ENCODE measurements around the gene CAP2.

CAP2 gene

DNA sequence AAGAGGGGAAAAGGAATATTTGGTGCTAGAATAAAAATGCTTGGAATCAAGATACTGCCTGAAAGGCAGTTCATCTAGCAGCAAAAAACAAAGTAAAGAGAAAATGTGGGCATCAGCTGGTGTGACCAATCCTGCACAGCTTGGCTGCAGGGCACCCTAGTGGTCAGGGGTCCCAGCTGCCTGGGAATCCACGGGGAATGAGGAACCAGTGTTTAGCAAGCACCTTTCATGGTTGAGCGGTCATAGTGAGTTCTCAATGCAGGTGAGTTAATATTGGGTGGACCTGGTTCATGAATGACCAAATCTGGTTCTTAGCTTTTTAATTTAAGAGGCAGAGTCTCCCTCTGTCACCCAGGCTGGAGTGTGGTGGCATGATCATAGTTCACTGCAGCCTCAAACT, 53.3 kb downstream of the CAP2 start:
- no peak for DNase-seq

- no peak for DNase-seq
Observed at GRCh38 chr6:17448165-17448564, 54.8 kb downstream of the CAP2 start.

DNA sequence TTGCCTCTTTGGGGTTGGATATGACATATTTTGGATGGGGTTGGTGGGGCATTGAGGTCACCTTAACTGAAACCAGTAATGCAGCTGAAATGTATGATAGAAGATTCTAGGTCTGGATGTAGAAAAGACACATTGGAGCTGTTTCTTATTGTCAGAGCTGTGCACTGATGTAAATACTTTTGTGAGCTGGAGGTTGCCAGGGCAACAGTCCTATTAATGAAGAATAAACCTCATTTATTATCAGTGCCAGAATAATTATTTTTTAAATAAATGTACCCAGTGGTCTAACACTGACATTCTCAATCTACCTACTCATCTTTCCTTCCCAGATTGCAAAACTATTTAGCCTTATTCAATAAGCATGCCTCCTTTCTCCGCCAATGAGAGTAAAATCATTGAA, 57.0 kb downstream of the CAP2 start:
- no peak for DNase-seq

DNA sequence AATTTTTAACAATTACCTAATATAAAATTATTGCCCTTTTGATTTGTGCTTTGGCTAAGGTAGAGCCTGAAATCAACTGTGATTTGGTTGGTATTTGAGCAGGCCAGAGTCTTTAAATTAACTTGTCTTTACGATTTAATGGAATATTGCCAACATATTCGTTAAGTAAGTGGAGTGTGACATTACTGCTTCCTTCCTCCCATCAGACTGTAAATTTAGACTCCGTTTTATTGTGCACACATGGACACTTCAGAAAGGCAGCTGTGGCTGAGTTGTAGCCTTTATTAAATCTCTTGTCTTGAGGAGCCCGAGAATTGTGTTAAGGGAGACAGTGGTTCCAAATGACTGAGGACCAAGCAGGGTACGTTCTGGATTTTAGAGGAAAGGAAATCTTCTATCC, 57.4 kb downstream of the CAP2 start:
- no peak for DNase-seq

DNA sequence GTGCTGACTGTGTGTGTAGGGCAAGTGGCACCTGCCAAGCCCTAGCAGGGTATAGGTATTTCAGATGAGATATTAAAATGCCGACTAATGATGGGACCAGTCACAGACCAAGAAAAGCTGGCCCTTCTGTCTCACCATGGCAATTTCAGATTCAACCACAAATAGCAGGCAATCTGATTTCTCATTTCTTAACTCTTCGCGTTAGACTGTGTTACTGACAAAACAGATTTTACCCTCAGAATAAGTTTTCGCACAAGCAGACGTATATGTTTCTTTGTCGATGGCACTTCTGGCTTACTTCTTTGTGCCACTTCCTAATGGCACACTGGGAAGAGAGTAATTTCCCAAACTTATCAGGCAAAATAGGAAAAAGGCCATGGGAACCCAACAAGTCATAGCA, 58.7 kb downstream of the CAP2 start:
- no peak for DNase-seq

DNA sequence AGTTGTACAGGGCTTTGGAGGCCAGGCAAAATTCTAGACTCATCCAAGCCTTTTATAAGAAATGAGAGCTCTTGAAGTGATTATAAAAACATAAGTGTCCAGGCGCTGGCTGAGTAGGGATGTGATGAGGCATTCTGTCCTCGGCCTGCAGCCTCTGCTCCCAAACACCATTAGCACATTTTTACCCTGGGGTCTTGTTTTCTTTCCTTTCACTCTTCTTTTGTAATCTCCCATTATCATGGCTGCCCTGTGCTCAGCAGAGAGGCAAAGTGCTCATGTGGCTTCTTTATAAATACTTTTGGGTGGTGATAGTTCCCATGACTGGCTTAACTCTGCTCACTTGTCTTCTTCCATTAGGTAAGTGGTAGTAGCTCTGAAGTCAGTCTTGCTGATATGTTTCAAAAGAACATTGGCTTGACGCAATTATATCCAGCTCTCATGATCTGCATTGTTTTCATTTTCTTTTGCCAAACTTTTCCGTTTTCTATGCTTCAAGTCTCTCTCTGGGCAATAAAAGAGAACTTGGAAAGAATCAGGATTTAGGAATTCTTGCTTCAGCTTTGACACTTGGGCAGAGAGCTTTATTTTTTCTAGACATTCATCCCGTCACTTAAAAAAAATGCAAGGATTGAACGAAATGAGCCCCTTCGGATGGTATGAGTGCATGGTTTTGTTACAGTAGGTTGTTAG, 61.1 kb downstream of the CAP2 start:
- no peak for DNase-seq

- DNase-seq, result no peak
Observed at GRCh38 chr6:17455919-17456318, 62.5 kb downstream of the CAP2 start.

DNA sequence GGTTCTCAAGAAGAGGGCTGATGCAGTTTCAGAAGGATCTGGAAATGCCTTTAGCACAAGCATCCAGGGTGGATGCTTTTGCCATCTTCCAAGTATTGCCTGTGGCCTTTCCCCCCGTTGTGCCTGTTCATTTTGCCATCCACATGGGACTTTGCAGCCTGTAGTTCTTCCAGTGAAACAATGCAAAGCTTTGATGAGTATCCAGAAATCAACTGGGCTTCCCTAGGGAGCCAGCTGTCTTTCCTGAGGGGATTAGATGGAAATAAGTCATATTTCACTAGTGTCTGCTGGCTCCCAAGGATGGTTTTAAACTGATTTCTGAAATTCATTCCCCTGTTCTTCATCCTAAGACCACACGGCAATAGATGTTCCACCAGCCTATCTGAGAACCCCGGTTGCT, 63.3 kb downstream of the CAP2 start:
- no peak for DNase-seq

- DNase-seq, result no peak
Observed at GRCh38 chr6:17457405-17457804, 64.0 kb downstream of the CAP2 start.

DNA sequence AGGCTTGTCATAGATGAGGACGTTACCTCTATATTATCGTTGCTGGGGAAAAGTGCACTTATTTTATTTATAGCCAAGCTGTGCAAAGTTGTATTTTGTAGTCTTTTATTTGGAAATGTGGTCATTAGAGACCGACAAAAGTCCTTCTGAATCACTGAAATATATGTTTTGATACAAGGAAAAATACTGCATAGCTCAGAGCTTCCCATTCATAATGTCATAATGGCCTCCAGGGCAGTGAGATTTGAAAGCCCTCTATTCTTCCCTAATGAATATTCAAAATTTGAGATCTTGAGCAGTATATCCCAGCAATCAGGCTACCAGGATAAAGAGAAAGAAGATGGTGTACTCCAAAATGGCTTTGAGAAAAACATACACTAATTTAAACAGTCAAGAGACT, 64.6 kb downstream of the CAP2 start:
- no peak for DNase-seq

DNA sequence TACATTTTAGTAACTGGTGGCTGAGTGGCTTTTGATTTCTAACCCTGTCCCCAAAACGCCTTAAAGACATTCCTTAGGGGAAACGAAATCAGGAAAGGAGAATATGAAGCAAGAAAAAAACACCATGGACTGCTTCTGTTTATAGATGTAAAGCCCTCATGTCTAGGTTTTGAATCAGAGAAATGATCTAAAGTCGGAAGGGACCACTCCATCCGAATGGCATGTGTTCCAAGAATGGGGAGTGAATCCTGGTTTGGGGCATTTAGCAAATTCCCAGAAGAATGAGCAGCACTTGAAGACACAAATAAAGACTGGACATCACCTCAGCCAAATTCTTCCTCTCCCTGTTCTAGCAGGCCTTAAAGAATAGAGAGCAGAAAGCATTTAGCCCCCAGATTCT, 65.6 kb downstream of the CAP2 start:
- DNase-seq, result no peak

DNA sequence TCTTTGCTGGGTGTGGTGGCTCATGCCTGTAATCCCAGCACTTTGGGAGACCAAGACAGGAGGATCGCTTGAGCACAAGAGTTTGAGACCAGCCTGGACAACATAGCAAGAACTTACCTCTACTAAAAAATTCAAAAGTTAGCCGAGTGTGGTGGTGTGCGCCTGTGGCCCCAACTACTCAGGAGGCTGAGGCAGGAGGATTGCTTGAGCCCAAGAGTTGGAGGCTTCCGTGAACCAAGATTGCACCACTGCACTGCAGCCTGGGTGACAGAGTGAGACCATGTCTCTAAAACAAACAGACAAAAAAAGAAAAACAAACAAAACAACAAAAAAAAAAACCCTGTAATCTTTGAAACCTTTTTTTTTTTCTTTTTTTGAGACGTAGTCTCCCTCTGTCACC, 67.5 kb downstream of the CAP2 start:
- DNase-seq, result no peak

- no peak for DNase-seq
Observed at GRCh38 chr6:17466147-17466546, 72.8 kb downstream of the CAP2 start.

- DNase-seq, result no peak
Observed at GRCh38 chr6:17466707-17467106, 73.3 kb downstream of the CAP2 start.

- no peak for DNase-seq
Observed at GRCh38 chr6:17469006-17469832, 75.8 kb downstream of the CAP2 start.

DNA sequence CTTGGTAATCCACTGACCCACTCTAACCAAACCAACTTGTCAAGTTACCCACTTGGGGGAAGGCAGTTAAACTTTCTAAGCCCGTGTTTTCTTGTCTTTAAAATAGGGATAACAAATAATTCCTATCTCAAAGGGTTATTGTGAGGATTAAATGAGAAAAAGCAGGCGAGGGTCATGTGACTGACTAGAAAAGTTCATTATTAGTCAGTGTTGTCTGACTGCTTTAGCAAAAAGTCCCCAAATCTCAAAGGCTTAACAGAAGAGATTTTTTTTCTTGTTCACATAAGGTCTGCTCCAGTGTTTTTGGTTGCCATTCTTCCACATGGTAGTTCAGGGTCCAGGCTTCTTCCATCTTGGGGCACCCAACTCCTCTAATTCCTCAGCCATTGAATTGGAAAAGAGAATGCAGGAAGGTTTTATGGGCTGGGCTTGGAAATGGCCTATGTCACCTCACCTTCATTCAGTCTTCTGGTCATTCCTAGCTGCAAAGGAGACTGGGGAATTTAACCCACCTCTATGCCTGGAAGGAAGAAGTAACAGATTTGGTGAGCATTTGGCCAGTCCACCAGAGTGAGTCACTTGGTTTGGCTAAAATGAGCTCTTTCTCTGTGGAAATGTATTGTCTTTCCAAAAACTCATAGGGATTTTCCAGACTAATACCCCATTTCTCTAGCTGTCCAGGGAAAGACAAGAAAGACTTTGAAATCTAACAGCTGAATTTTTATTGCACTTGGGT, 77.0 kb downstream of the CAP2 start:
- no peak for DNase-seq

- no peak for DNase-seq
Observed at GRCh38 chr6:17470938-17471327, 77.5 kb downstream of the CAP2 start.

DNA sequence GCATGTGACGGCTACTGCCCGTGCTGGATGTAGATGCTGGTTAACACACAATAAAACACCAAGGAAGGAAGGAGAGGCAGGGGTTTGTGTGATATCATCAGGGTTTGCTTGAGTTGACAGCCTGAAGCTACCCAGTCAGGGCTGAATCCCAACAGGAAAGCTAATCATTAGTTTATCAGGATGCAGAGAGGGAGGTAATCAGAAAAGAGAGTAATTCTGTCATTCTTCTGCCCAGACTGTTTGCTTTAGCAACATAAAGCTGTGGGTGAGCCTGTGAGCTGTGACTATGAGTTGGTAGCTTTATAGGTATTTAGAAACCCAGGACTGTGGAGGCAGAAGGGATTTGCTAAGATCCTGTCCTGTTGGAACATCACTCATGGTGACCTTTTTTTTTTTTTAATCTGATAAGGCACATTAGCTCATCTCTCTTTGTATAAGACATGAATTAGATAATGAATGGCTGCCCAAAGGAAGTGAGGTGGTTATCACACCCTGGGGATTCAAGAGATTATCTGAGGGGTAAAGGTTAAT, 79.3 kb downstream of the CAP2 start:
- DNase-seq, result no peak

DNA sequence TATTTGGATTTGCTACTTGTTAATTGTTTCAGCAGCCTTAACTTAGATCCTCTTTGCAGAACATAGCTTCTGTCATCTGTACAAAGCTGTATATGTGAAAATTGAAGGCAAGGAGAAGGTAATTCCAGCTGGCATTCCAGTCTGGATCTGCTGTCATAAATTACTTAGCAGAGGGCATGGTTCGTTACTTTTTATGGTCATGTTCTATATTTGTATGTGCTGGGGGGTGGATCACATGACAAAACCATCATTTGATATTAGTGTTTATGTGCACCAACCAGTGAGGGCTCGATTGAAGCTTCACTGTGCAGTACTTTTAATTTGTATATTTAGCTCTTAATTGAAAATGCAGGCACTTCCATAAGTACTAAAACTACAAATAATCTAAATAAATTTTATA, 80.2 kb downstream of the CAP2 start:
- no peak for DNase-seq

- no peak for DNase-seq
Observed at GRCh38 chr6:17474289-17474688, 80.9 kb downstream of the CAP2 start.

DNA sequence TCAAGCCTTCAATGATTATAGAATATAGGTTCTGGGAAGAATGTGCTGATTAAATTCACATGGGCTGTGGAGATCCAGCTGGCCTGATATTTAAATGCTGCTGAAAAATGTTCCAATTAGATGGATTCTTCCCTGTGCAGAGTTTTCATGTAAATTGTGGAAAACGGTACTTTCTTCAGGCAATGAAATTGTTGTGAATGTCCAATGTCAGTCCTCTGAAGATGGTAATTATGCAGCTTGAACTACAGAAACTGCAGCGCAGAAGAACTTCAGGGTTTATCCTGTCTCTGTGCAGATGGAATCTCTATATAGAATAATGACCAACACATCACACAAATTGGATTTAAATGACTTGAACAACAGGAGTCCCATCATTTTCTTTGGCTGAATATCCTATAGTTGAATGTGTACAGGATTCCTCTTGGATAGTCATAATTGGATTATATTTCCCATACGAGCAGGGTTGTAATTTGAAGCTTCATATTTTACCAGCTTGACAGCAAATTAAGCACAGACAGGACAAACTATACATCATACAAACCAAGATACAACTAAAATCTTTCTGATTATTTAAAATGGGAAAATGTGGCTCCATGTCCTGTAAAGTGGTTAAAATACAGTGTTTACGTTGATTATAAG, 82.3 kb downstream of the CAP2 start:
- no peak for DNase-seq

- DNase-seq, result no peak
Observed at GRCh38 chr6:17476511-17476910, 83.1 kb downstream of the CAP2 start.

- DNase-seq, result no peak
Observed at GRCh38 chr6:17477356-17477755, 84.0 kb downstream of the CAP2 start.
